GM10266 (cell line): ENCODE results near the gene NCOA4.
"Not testable (repeated sequence)": the region's sequence is repeated elsewhere in the genome, so short reads cannot be mapped to it uniquely, and the experiment has no call there.

Experiments
- DNase-seq: peaks from one replicate; pipeline ENCODE4 v3.0.0; 2012; ENCODE audit errors: extremely low spot score
- TF ChIP-seq, protein P1 (sequence below): IDR thresholded peaks from 2 replicates; pipeline ENCODE4 v1.5.1; 2012; ENCODE audit warnings: mild to moderate bottlenecking, low read depth; ENCODE audit not compliant: control insufficient read depth, insufficient read depth; ENCODE audit errors: missing control alignments

Gene NCOA4

DNA sequence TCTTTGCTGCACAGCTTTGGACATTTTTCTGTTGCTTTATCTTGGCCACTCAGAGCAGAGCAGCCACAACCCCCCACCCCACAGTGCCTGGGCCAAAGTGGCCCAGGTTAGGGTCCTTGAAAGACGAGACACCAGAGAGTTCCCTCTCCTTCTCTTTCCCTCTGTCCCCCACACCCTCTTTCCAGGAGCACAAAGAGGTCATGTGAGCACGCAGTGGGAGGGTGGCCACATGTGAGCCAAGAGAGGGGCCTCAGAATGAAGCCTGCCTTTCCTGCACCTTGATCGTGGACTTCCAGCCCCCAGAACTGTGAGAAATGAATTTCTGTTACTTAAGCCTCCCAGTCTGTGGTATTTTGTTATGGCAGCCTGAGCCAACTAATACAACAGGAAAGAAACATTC lies 30.3 kb upstream of the NCOA4 start:
- TF ChIP-seq, protein P1, sequence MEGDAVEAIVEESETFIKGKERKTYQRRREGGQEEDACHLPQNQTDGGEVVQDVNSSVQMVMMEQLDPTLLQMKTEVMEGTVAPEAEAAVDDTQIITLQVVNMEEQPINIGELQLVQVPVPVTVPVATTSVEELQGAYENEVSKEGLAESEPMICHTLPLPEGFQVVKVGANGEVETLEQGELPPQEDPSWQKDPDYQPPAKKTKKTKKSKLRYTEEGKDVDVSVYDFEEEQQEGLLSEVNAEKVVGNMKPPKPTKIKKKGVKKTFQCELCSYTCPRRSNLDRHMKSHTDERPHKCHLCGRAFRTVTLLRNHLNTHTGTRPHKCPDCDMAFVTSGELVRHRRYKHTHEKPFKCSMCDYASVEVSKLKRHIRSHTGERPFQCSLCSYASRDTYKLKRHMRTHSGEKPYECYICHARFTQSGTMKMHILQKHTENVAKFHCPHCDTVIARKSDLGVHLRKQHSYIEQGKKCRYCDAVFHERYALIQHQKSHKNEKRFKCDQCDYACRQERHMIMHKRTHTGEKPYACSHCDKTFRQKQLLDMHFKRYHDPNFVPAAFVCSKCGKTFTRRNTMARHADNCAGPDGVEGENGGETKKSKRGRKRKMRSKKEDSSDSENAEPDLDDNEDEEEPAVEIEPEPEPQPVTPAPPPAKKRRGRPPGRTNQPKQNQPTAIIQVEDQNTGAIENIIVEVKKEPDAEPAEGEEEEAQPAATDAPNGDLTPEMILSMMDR = no peak
- DNase-seq = no peak

DNA sequence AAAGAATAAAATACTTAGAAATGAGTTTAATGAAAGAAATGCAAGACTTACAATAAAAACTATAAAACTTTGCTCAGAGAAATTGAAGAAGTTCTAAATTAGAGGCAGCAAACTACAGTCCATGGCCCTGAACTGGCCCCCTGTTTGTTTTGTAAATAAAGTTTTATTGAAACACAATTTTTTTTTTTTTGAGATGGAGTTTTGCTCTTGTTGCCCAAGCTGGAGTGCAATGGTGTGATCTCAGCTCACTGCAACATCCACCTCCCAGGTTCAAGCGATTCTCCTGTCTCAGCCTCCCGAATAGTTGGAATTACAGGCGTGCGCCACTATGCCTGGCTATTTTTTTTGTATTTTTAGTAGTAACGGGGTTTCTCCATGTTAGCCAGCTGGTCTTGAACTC lies 27.5 kb upstream of the NCOA4 start:
- not testable (repeated sequence) for DNase-seq

DNA sequence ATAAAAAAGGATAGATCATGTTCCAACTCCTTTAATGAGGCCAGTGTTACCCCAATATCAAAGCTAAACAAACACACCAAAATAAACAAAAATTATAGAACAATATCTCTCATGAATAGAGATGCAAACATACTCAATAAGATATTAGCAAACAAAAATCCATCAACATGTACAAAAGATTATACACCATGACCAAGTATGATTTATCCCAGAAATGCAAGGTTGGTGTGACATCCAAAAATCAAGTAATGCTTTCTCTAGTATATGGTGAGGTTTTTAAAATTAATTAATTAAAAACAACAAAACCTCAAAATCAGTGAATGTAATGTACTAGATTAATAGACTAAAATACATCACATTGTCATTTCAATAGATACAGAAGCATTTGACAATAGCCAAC lies 26.6 kb upstream of the NCOA4 start:
- no peak for DNase-seq
- TF ChIP-seq, protein P1 = no peak

DNA sequence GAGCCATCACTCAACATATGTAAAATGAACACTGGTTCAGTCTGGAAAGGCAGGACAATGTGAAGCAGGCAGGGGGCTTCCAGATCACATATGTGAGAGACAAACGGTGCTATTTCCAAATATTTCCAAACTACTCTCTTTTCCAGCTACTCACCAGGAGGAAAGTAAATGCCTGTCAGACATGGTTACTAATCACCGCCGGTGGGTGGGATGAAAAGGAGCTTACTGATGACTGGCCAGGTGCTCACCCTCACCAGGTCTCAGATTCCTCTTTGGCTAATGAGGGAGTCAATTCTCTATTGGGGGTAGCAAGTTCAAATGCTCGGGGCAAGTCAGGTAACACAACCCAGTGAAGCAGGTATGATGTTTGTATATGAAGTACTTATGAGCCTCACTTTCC lies 25.3 kb upstream of the NCOA4 start:
- TF ChIP-seq, protein P1 = no peak
- DNase-seq = no peak

DNA sequence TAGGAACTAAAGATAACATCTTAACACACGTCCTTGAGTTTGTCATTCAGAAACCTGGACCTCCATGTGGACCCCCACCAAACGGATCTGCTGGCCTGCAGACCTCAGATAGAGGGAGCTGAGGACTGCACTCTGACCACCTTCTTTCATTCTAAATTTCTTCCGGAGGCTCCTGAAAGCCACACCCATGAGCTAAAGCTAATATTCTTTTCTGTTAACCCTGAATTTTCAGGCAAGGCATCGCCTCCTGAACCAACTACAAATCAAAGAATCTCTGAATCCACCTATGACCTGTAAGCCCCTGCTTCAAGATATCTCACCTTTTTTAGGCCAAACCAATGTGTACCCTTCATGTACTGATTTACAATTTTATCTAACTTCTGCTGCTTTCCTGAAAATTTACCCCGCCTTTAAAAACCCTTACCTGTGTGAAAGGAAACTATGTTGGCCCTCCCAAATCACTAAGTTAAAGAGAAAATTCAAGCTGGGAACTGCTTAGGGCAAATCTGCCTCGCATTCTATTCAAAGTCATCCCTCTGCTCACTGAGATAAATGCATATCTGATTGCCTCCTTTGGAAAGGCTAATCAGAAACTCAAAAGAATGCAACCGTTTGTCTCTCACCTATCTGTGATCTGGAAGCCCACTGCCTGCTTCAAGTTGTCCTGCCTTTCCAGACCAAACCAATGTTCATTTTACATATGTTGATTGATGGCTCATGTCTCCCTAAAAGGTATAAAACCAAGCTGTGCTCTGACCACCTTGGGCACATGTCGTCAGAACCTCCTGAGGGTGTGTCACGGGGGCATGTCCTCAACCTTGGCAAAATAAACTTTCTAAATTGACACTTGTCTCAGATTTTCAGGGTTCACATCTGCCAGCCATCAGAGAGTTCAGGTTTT lies 23.4 kb upstream of the NCOA4 start:
- DNase-seq = no peak
- TF ChIP-seq, protein P1 = no peak

DNA sequence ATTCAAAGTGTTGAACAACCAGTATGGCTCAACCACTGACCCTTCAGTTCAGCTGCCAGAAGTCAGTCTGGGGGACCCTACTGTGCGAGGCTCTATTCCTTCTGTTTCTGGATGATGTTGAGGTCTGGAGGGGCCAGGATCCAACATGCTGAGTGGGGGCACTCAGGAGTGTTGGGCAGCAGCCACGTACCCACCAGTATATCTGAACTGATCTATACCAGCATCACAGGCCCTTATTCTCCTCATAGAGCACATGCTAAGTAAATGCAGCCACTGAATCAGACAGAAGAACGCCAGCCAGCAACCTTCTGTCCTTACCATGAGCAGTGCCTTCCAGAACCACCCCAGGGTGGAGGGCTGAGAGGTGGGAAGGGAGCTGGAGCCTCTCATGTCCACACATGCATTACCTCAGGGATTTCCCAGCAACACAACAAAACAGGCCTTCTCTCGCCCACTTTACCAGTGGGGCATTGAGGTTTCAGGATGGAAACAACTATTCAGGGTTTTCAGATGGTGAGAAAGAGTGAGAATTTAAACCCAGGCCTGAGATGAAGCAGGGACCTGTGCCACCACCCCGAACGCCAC lies 22.5 kb upstream of the NCOA4 start:
- no peak for DNase-seq
- TF ChIP-seq, protein P1 = no peak

DNA sequence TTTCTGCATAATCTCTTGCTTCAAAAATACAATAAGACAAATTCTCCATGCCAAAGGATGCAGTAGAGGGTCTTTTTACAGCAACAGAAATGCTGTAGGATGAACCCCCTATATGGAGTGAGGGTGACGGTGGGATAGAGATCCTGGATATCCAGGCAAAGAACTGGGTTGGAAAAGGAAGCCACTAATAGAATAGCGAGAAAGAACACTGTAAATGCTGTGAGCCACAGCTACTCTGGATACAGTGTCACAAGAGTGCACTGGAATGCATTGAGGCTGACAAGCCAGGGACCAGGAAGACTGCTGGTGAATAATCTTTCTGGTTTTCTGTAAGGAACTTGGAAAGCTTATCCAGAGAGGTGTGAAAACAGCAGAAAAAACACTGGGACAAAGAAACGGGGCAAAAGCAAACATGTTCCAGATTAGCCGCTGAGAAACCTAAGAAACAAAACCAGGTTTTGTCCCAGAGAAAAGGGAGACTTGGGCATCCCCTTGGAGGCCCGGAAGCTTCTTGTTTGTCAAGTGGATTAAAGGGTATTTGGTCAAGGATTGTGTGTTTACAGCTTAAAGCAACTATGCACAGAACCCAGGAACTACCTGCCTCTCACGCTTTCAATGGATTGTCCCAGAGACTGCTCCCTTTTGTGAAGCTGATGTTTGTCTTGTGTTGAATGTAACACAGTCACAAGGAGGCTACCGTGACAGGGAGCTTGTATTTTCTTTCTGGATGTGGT lies 21.8 kb upstream of the NCOA4 start:
- TF ChIP-seq, protein P1 = no peak
- DNase-seq = no peak
